Anterior cingulate cortex (tissue), 58 donors: ENCODE measurements around the gene ALDH1B1.
A peak's percentile ranks its signal among the peaks of the same experiment; 100 is the strongest.

ENCODE experiments used
- DNase-seq, 58 donors: peaks; one replicate each; lab custom pipeline; 2025; lab: John Stamatoyannopoulos, UW

ALDH1B1 gene

GRCh38 chr9:38406476-38407186 lies 14.1 kb downstream of the ALDH1B1 start:
- no peak for DNase-seq

GRCh38 chr9:38408719-38409118 lies 16.2 kb downstream of the ALDH1B1 start:
- DNase-seq: no peak

- DNase-seq: no peak
Measured at GRCh38 chr9:38412751-38413150, 20.2 kb downstream of the ALDH1B1 start.

GRCh38 chr9:38413283-38413682 lies 20.8 kb downstream of the ALDH1B1 start:
- no peak for DNase-seq

- no peak for DNase-seq
Measured at GRCh38 chr9:38414040-38414723, 21.7 kb downstream of the ALDH1B1 start.

GRCh38 chr9:38415856-38416255 lies 23.4 kb downstream of the ALDH1B1 start:
- no peak for DNase-seq

GRCh38 chr9:38416461-38416860 lies 24.0 kb downstream of the ALDH1B1 start:
- no peak for DNase-seq

GRCh38 chr9:38417003-38417945 lies 24.8 kb downstream of the ALDH1B1 start:
- peak in 2 of 58 donors; percentile 12 for DNase-seq

GRCh38 chr9:38418366-38418765 lies 25.9 kb downstream of the ALDH1B1 start:
- no peak for DNase-seq

GRCh38 chr9:38419181-38419580 lies 26.7 kb downstream of the ALDH1B1 start:
- DNase-seq: no peak

- no peak for DNase-seq
Measured at GRCh38 chr9:38421498-38422211, 29.2 kb downstream of the ALDH1B1 start.

- DNase-seq: no peak
Measured at GRCh38 chr9:38422555-38423260, 30.2 kb downstream of the ALDH1B1 start.

- no peak for DNase-seq
Measured at GRCh38 chr9:38423273-38423972, 30.9 kb downstream of the ALDH1B1 start.

- DNase-seq: peak in 2 of 58 donors; percentile 10 to 34
Measured at GRCh38 chr9:38423973-38424843, 31.7 kb downstream of the ALDH1B1 start, which contains the start of gene IGFBPL1. Gene IGFBPL1, minus strand, starts transcription at chr9:38424454. Its CDS starts 30 bp downstream, at chr9:38424424.

- no peak for DNase-seq
Measured at GRCh38 chr9:38424918-38425317, 32.4 kb downstream of the ALDH1B1 start.

- no peak for DNase-seq
Measured at GRCh38 chr9:38428062-38428461, 35.6 kb downstream of the ALDH1B1 start.

GRCh38 chr9:38431116-38431515 lies 38.6 kb downstream of the ALDH1B1 start:
- no peak for DNase-seq
